Measurements from ENCODE around the gene GRID2.

Gene GRID2

DNA sequence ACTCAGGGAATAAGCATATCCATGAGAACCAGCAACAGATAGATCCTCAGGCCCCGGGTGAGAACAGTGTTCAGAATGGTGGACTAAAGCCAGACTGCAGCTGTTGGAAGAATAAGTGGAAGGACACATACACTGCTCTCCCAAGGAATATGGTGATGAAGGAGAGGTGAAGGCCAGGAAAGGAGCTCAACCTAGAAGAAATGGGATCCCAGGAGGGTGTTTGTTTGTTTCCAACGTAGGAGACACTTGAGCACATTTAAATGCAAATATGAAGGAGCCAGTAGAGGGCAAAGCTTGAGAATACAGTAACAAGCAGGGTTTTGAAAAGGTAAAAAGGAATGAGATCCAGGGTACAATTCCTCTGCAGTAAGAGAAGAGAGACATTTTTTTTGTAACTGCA, 1482.4 kb downstream of the GRID2 start:
- no peak for TF ChIP-seq POLR2A (IDR thresholded peaks at IDR 0.05; ENCODE audit: low read depth, low read length)
- TF ChIP-seq POLR2AphosphoS5 (IDR thresholded peaks at IDR 0.05; ENCODE audit: low read depth, low read length) = no peak
- no peak for TF ChIP-seq TAF1 (IDR thresholded peaks at IDR 0.05; ENCODE audit: borderline replicate concordance, low read depth, low read length)
- DNase-seq (ENCODE audit: insufficient read length) (no peak), FAIRE-seq (no peak)

DNA sequence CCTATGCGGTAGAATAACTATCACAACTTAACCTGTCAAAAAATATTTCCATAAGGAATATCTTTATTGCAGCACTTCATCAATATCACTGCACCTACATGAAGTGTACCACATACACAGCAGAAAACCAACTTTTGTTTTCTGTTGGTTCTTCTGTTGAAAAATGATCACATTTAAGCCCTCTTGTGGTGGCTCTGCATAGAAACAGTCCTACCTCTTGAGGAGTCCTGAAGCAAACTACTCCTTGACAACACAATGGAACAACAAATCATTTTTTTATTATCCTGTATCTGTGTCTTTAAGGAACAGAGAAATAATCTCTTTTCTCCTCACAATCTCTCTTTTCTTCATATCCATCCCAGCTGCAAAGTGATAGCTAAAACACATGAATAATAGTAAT, 1484.9 kb downstream of the GRID2 start:
- no peak for FAIRE-seq
- DNase-seq (ENCODE audit: insufficient read length) = no peak
- TF ChIP-seq TAF1 (IDR thresholded peaks at IDR 0.05; ENCODE audit: borderline replicate concordance, low read depth, low read length) = no peak
- no peak for TF ChIP-seq POLR2A (IDR thresholded peaks at IDR 0.05; ENCODE audit: low read depth, low read length)
- TF ChIP-seq POLR2AphosphoS5 (IDR thresholded peaks at IDR 0.05; ENCODE audit: low read depth, low read length) = no peak

DNA sequence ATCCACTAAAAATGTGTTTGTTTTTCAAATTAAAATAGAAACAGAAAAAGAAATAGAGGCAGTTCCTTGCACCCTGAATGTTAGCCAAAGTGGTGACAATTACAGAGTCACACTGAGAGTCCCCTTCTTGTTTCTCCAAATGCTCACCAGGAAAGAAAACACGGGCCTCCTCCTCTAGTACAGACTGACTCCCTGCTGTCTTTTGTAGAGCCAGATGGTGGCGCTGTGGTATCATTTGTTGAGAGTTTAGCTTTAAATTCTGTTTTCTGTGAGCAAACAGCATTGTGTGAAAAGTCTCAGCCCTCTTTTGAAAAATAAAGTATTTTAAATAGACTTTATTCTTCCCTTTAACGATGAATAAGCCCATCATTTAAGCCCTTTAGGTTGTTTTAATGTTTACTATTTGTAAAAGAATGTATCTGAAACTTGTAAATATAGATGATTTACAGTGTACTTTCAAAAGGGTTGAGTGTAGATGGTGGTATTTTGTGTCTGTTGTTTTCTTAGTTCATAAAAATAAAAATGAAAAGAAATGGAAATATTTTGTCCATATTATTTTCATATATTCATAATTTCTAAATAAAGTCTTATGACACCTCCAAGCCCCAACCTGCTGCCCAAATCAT, 1487.9 kb downstream of the GRID2 start:
- DNase-seq (ENCODE audit: insufficient read length) (no peak), FAIRE-seq (peak; percentile 82)
- TF ChIP-seq POLR2A (IDR thresholded peaks at IDR 0.05; ENCODE audit: low read depth, low read length) (no peak), TAF1 (IDR thresholded peaks at IDR 0.05; ENCODE audit: borderline replicate concordance, low read depth, low read length) (no peak), POLR2AphosphoS5 (IDR thresholded peaks at IDR 0.05; ENCODE audit: low read depth, low read length) (no peak)

DNA sequence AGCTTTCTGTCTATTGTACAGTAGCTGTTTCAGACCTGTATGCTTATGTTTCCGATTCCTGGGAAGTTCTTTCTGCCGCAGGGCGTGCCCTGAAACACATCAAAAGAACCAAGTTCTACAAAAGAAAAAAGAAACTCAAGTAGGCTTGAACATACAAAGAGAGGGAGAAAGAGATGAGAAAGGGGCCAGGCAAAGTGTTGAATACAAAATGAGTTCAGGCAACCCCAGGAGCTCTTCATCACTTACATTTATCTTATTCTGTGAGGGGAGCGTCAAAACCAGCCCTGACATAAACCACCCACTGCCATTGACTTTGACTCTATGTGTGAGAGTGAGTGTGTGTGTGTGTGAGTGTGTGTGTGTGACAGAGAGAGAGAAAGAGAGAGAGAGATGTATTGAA, 1498.3 kb downstream of the GRID2 start:
- FAIRE-seq (no peak), DNase-seq (ENCODE audit: insufficient read length) (no peak)
- TF ChIP-seq POLR2AphosphoS5 (IDR thresholded peaks at IDR 0.05; ENCODE audit: low read depth, low read length) (no peak), TAF1 (IDR thresholded peaks at IDR 0.05; ENCODE audit: borderline replicate concordance, low read depth, low read length) (no peak), POLR2A (IDR thresholded peaks at IDR 0.05; ENCODE audit: low read depth, low read length) (no peak)

DNA sequence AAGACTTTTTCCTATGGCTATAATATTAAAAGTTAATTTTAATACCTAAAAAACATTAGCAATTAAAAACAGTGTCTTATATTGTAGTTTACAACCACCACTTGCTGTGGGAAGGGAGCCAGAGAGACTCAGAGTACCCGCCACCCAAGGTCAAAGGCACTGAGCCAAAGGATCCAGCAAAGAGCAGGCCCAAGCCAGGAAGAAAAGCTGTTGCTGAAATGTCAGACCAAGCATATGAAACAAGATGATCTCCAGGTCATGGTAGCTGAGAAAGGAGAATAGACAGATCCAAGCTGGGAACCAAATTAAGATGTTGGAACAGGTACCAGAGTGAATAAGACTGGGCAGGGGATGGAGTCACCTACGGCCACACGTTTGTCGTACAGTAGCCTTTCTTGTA, 1506.0 kb downstream of the GRID2 start:
- no peak for FAIRE-seq
- no peak for TF ChIP-seq TAF1 (IDR thresholded peaks at IDR 0.05; ENCODE audit: borderline replicate concordance, low read depth, low read length)
- TF ChIP-seq POLR2AphosphoS5 (IDR thresholded peaks at IDR 0.05; ENCODE audit: low read depth, low read length) = no peak
- no peak for TF ChIP-seq POLR2A (IDR thresholded peaks at IDR 0.05; ENCODE audit: low read depth, low read length)

DNA sequence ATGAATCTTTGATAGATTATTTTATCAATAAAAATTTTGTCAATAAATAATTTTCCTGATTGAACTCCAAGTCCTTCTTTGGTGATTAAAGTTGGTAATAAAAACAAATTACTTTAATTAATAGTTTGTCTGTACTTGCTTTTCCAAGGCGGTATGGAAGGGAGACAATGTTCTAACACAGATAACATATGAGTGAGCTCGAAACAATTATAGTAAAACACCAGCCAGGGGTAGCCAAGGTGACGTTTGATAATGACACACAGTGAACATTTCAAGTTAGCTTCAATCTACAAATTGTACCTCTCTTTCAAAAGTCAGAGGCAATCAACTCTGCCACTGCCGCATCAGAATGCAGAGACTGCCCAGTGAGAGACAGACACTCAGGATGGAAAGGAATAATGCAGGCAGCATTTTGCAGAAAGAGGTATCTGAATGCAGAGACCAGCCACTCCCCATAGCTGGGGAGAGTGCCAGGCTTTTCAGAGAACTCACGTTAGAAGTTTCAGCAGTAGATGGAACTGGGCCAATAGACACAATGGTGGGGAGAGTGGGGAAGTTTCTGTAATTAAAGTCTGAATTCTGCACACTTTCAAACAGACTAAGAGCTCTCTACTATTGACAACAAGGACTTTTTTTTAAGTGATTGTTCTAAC, 1506.7 kb downstream of the GRID2 start:
- DNase-seq (ENCODE audit: insufficient read length) (no peak), FAIRE-seq (no peak)
- TF ChIP-seq POLR2A (IDR thresholded peaks at IDR 0.05; ENCODE audit: low read depth, low read length) (no peak), TAF1 (IDR thresholded peaks at IDR 0.05; ENCODE audit: borderline replicate concordance, low read depth, low read length) (no peak), POLR2AphosphoS5 (IDR thresholded peaks at IDR 0.05; ENCODE audit: low read depth, low read length) (no peak)

More for the DNA sequence above, 1506.0 kb downstream of the GRID2 start:
- DNase-seq (ENCODE audit: insufficient read length) = no peak

DNA sequence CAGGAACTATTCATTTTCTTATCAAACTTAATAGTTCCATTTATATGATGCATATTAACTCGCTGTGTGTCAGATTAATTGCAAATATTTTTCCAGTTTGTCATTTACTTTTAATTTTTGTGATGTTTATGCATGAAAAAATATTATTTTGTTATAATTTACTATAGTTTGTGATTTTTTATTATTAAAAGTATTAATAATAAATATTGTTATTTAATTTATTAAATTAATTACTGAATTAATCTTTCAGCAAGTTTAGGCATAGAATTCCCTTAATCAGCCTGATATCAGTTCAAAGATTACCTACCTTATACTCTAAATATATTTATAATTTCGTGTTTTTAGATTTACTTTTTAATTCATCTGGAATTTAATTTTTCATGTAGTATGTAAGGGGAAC, 1509.3 kb downstream of the GRID2 start:
- DNase-seq (ENCODE audit: insufficient read length) = no peak
- no peak for FAIRE-seq
- no peak for TF ChIP-seq POLR2AphosphoS5 (IDR thresholded peaks at IDR 0.05; ENCODE audit: low read depth, low read length)
- no peak for TF ChIP-seq TAF1 (IDR thresholded peaks at IDR 0.05; ENCODE audit: borderline replicate concordance, low read depth, low read length)
- no peak for TF ChIP-seq POLR2A (IDR thresholded peaks at IDR 0.05; ENCODE audit: low read depth, low read length)

DNA sequence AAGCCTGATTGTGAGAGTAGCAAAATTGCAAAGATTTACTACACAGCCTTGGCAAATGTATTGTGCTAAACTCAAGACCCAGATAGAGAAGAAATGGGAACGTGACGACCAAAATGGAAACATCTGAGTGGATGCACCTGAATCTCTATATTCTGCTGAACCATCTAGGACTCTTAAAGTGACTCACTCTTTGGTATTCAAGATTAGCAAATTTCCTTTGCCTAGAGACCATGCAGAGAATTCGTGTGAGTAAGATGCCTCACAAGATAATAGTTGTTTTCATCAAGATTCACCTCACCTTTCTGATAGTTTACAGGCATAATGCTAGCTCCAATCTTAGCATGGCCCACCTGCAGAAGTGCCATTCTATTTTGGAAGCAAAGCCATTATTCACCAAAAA, 1510.4 kb downstream of the GRID2 start:
- FAIRE-seq = no peak
- TF ChIP-seq TAF1 (IDR thresholded peaks at IDR 0.05; ENCODE audit: borderline replicate concordance, low read depth, low read length) (no peak), POLR2A (IDR thresholded peaks at IDR 0.05; ENCODE audit: low read depth, low read length) (no peak), POLR2AphosphoS5 (IDR thresholded peaks at IDR 0.05; ENCODE audit: low read depth, low read length) (no peak)
- DNase-seq (ENCODE audit: insufficient read length) = no peak

DNA sequence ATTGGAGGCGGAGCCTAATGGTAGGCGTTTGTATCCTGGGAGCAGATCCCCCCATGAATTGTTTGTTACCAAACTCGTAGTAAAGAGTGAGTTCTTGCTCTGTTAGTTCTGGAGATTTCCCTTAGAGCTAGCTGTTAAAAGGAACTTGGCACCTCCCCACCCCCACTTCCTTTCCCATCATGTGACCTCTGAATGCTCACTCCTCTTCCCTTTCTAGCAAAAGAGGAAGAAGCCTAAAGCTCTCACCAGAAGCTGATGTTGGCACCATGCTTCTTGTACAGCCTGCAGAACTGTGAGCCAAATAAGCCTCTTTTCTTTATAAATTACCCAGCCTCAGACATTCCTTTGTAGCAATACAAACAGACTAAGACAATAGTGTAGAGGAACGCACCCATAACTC, 1511.0 kb downstream of the GRID2 start:
- FAIRE-seq = no peak
- TF ChIP-seq POLR2A (IDR thresholded peaks at IDR 0.05; ENCODE audit: low read depth, low read length) (no peak), TAF1 (IDR thresholded peaks at IDR 0.05; ENCODE audit: borderline replicate concordance, low read depth, low read length) (no peak), POLR2AphosphoS5 (IDR thresholded peaks at IDR 0.05; ENCODE audit: low read depth, low read length) (no peak)
- no peak for DNase-seq (ENCODE audit: insufficient read length)
